MM.1S (cell line): ENCODE measurements around the gene TRIAP1.

Source experiments
- DNase-seq: peaks from one replicate; pipeline ENCODE4 v3.0.0-alpha.2; 2015
- H2AFZ ChIP-seq: fragments of 300-600 bp; sonication (generic); 2 replicates; pipeline ENCODE4 v1.6.0; 2016; ENCODE audit warnings: antibody characterized with exemption, low read length
- H3F3A ChIP-seq: fragments of 300-600 bp; sonication (generic); 2 replicates; pipeline ENCODE4 v1.6.1; 2016; ENCODE audit warnings: mild to moderate bottlenecking, antibody characterized with exemption, low read length, moderate library complexity, mixed read lengths; ENCODE audit not compliant: insufficient read depth
- H3K27ac ChIP-seq: fragments of 300-600 bp; sonication (generic); 2 replicates; pipeline ENCODE4 v1.5.1; 2016; ENCODE audit warnings: mild to moderate bottlenecking, low read length
- H3K27me3 ChIP-seq: fragments of 300-600 bp; sonication (generic); replicated peaks from 2 replicates; pipeline ENCODE4 v1.6.0; 2016; ENCODE audit warnings: low read length; ENCODE audit not compliant: insufficient read depth
- H3K36me3 ChIP-seq: fragments of 300-600 bp; sonication (generic); replicated peaks from 2 replicates; pipeline ENCODE4 v1.6.1; 2016; ENCODE audit warnings: mild to moderate bottlenecking, low read length, mixed read lengths; ENCODE audit not compliant: insufficient read depth
- H3K4me1 ChIP-seq: fragments of 300-600 bp; sonication (generic); 2 replicates; pipeline ENCODE4 v1.6.1; 2016; ENCODE audit warnings: low read length, mixed read lengths
- H3K4me2 ChIP-seq: fragments of 300-600 bp; sonication (generic); 2 replicates; pipeline ENCODE4 v1.6.0; 2016; ENCODE audit warnings: low read depth, low read length
- H3K4me3 ChIP-seq: fragments of 300-600 bp; sonication (generic); 2 replicates; pipeline ENCODE4 v1.5.1; 2016; ENCODE audit warnings: low read length, mixed read lengths
- H3K79me2 ChIP-seq: fragments of 300-600 bp; sonication (generic); 2 replicates; pipeline ENCODE4 v1.6.1; 2016; ENCODE audit warnings: mixed run types, low read length, mixed read lengths
- H3K9ac ChIP-seq: fragments of 300-600 bp; sonication (generic); 2 replicates; pipeline ENCODE4 v1.6.1; 2016; ENCODE audit warnings: low read length, mixed read lengths
- H3K9me2 ChIP-seq: fragments of 300-600 bp; sonication (generic); replicated peaks from 2 replicates; pipeline ENCODE4 v1.6.1; 2016; ENCODE audit warnings: mild to moderate bottlenecking, low read length, mixed read lengths; ENCODE audit not compliant: insufficient read depth
- H3K9me3 ChIP-seq: fragments of 300-600 bp; sonication (generic); replicated peaks from 2 replicates; pipeline ENCODE4 v1.6.1; 2016; ENCODE audit warnings: mild to moderate bottlenecking, low read length, mixed read lengths; ENCODE audit not compliant: insufficient read depth
- H4K20me1 ChIP-seq: fragments of 300-600 bp; sonication (generic); 2 replicates; pipeline ENCODE4 v1.6.1; 2016; ENCODE audit warnings: mild to moderate bottlenecking, low read length, moderate library complexity, mixed read lengths; ENCODE audit not compliant: insufficient read depth
- CTCF ChIP-seq: fragments of 300-600 bp; sonication (generic); IDR thresholded peaks from 2 replicates; pipeline ENCODE4 v1.5.1; 2016; ENCODE audit warnings: antibody characterized with exemption, low read length, mixed read lengths
- EZH2 ChIP-seq: fragments of 300-600 bp; sonication (generic); optimal IDR thresholded peaks from 2 replicates; pipeline ENCODE3; 2017; ENCODE audit warnings: low read depth, mild to moderate bottlenecking, antibody characterized with exemption, low read length, mixed read lengths
- EZH2phosphoT487 ChIP-seq: fragments of 300-600 bp; sonication (generic); IDR thresholded peaks from 2 replicates; pipeline ENCODE4 v1.6.1; 2018; ENCODE audit warnings: antibody characterized with exemption, low read length

Gene TRIAP1

GRCh38 chr12:120485961-120486881 is 40.0 kb upstream of the TRIAP1 start:
- Histone ChIP-seq H3K36me3 (no peaks in the 10 kb centered on the region), H3F3A (no peaks in the 10 kb centered on the region), H3K4me1 (no peaks in the 10 kb centered on the region), H3K9ac (no peak overlapping the region), H3K27me3 (no peaks in the 10 kb centered on the region), H3K27ac (no peak overlapping the region), H2AFZ (no peak overlapping the region), H3K9me3 (no peaks in the 10 kb centered on the region), H3K9me2 (no peaks in the 10 kb centered on the region), H4K20me1 (no peaks in the 10 kb centered on the region), H3K79me2 (no peaks in the 10 kb centered on the region), H3K4me3 (no peak overlapping the region), H3K4me2 (no peak overlapping the region)
- DNase-seq = no peak
- no peak for TF ChIP-seq EZH2phosphoT487
- TF ChIP-seq EZH2 = no peak
- TF ChIP-seq CTCF = no peak

GRCh38 chr12:120483621-120484020 is 37.4 kb upstream of the TRIAP1 start:
- Histone ChIP-seq H2AFZ (no peak overlapping the region), H3K4me1 (no peaks in the 10 kb centered on the region), H3F3A (no peaks in the 10 kb centered on the region), H3K9me2 (no peaks in the 10 kb centered on the region), H3K36me3 (no peaks in the 10 kb centered on the region), H4K20me1 (no peaks in the 10 kb centered on the region), H3K4me2 (no peak overlapping the region), H3K79me2 (no peaks in the 10 kb centered on the region), H3K27ac (no peak overlapping the region), H3K4me3 (no peak overlapping the region), H3K9me3 (no peaks in the 10 kb centered on the region), H3K27me3 (no peaks in the 10 kb centered on the region), H3K9ac (no peak overlapping the region)
- DNase-seq = no peak
- no peak for TF ChIP-seq EZH2phosphoT487
- no peak for TF ChIP-seq EZH2
- no peak for TF ChIP-seq CTCF

- no peak overlapping the region for H3K4me3 ChIP-seq
- H3K4me2 ChIP-seq = no peak overlapping the region
- H3K4me1 ChIP-seq = no peaks in the 10 kb centered on the region
- no peaks in the 10 kb centered on the region for H3K9me3 ChIP-seq
- H3F3A ChIP-seq = no peaks in the 10 kb centered on the region
- H3K79me2 ChIP-seq = no peaks in the 10 kb centered on the region
- no peak overlapping the region for H3K27ac ChIP-seq
- H3K27me3 ChIP-seq = no peaks in the 10 kb centered on the region
- no peak overlapping the region for H2AFZ ChIP-seq
- H3K9me2 ChIP-seq = no peaks in the 10 kb centered on the region
- no peak for DNase-seq
- H3K9ac ChIP-seq = no peak overlapping the region
- no peaks in the 10 kb centered on the region for H4K20me1 ChIP-seq
- no peak for TF ChIP-seq CTCF
- TF ChIP-seq EZH2phosphoT487 = no peak
- no peaks in the 10 kb centered on the region for H3K36me3 ChIP-seq
Observed at GRCh38 chr12:120481022-120481767, 35.0 kb upstream of the TRIAP1 start.
